GM19023 (cell line): ENCODE measurements around the gene METTL2B.
A peak's percentile ranks its signal among the peaks of the same experiment; 100 is the strongest.
"Not testable (repeated sequence)": the region's sequence is repeated elsewhere in the genome, so short reads cannot be mapped to it uniquely, and the experiment has no call there.

Experiments
- ATAC-seq: cut with Tn5 transposase; IDR thresholded peaks from one replicate; pipeline ENCODE4 v1.9.1; 2021; ENCODE audit warnings: mild to moderate bottlenecking, moderate library complexity; ENCODE audit not compliant: unreplicated experiment

Gene METTL2B

GRCh38 chr7:128523932-128524524 is 47.5 kb downstream of the METTL2B start:
- not testable (repeated sequence) for ATAC-seq

DNA sequence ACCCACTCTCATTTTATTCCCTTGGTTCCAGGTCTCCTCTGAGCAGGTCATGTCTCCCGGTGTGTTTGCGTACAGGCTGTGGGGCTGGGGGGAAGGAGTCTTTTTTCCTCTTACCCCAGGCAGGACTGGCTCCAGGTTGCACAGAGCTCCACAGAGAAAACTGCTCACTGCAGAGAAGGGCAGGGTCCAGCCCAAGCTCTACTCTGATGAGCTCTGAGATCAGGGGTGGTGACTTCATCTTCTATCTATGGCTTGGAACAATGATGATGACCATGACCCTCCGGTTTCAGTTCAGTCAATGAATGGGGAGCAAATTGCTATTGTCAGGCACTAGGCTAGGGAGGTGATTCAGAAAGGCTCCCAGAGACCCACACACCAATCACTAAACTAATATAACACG is 49.0 kb downstream of the METTL2B start:
- ATAC-seq = not testable (repeated sequence)

- ATAC-seq = not testable (repeated sequence)
Observed at GRCh38 chr7:128526062-128526466, 49.5 kb downstream of the METTL2B start.

DNA sequence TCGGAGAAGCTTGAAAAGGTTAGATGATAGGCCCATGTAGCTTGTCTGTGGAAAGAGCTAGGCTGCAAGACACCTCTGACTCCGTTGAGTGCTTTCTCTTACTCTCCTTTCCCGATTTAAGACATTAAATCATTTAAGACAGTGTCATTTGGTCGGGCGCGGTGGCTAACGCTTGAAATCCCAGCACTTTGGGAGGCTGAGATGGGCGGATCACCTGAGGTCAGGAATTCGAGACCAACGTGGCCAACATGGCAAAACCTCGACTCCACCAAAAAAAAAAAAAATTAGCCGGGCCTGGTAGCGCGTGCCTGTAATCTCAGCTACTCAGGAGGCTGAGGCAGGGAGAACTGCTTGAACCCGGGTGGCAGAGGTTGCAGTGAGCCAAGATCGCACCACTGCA is 52.6 kb downstream of the METTL2B start:
- ATAC-seq = not testable (repeated sequence)

DNA sequence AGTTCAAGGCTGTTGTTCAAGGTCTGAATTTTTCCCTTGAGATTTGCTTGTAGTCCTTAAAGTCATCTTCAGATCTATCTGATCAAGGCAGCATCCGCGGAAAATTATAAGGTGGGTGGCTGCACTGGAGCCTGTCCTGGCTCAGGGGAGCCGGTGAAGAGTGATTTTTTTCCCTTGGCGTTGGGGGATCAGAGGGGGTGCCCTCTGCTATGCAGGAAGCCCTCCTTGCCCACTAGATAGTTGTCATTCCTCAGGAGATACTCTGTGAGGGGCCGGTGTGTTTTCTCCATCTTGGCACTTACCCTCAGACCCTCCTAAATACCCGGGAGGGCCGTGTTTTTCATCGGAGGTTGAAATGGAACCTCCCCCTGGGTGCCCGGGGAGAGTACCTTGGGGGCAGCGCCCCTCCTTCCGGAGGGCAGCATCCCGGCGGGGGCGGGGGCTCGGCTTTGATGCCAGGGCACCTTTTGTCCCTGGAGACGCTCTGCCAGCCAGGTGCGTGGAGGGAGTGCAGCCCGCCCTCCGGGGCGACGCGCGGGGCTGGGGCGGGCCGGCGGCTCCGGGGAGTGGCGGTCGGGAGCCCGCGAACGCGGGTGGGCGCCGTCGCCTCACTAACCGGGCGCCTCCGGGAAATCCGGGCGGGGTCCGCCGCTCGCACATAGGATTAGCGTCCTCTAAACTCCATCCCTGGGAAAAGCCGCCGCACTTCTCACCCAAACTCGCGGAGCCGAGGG is 53.7 kb downstream of the METTL2B start:
- peak; percentile 10 for ATAC-seq

DNA sequence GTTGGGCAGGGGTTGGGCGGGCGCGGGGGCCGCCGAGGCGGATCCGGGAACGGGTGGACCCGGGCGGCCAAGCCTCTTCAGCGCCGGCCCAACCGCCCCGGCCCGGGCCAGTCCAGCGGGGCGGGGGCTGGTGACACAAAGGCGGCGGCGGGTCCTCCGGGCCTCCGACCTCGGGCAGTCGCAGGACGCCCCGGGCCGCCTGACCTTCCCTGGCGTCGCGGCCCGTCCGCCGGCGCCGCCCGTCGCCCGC is 54.2 kb downstream of the METTL2B start:
- ATAC-seq = no peak

- peak; percentile 79 for ATAC-seq
Observed at GRCh38 chr7:128531105-128531954, 54.8 kb downstream of the METTL2B start.

DNA sequence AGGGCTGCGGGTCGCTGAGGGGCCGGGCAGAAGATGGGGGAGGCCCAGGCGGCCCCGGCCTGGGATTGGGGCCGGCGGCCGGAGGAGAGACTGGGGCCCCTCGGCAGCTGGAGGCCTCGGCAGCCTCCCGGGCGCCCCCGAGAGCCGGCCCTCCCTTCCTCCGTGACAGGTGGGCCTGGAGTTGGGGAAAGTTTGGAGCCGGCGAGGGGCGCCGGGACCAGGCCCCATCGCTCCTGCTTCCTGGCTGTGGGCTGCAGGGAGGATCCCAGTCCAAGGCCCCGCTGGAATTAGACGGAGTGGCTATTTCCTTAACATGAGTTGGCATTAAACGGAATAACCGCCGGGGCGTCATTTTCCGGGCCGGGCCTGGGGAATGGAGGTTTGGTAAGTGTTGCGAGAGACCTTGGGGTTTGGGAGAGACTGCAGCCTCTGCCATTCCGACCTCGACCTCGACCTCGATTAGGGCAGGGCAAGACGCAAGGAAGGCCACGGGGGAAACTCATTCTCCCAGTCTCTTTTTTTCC is 55.5 kb downstream of the METTL2B start:
- peak; percentile 21 for ATAC-seq

GRCh38 chr7:128532956-128533355 is 56.4 kb downstream of the METTL2B start:
- not testable (repeated sequence) for ATAC-seq

DNA sequence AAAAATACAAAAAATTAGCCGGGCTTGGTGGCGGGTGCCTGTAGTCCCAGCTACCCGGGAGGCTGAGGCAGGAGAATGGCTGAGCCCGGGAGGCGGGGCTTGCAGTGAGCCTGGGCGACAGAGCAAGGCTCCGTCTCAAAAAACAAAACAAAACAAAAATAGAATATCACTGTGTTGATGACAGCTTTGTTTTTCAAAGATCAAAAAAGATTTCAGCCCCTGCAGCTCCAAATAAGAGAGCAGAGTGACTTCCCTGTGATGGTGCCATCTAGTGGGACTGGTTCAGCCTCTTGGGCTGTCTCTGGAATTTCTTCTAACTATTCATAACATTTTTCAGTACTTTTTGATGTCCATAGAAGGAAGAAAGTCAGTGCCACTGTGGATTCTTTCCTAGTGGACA is 60.9 kb downstream of the METTL2B start:
- ATAC-seq = not testable (repeated sequence)

- ATAC-seq = not testable (repeated sequence)
Observed at GRCh38 chr7:128542530-128542929, 66.0 kb downstream of the METTL2B start.

DNA sequence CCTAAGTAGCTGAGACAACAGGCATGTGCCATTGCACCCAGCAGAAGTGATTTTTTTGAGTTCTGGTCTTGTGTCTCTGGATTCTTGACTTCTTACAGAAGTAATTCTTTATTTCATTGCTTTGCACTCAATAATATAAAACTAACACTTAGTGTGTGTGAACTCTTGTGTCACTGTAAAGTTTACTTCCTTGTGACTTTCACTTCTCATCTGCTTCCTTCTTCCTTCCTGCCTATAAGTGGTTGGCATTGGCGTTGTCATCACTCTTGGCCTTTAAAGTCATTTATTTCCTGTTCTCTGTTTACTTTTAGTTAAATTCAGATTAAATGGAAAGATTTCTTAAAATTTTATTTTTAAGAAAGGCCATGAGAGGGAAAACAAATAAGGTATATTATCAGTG is 66.8 kb downstream of the METTL2B start:
- not testable (repeated sequence) for ATAC-seq

GRCh38 chr7:128546319-128546851 is 69.8 kb downstream of the METTL2B start:
- not testable (repeated sequence) for ATAC-seq

DNA sequence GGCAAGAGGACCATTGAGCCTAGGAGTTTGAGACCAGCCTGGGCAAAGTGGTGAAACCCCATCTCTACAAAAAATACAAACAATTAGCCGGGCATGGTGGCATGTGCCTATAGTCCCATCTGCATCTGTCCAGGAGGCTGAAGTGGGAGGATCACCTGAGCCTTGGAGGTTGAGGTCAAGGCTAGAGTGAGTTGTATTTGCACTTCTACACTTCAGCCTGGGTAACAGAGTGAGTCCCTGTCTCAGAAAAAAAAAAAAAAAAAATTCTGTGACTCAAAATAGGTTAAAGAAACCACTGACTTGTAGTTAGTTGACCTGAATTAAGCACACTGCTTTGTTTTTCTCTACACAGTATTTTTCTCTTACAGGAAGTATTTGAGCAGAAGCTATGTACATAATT is 74.4 kb downstream of the METTL2B start:
- no peak for ATAC-seq

GRCh38 chr7:128554394-128554793 is 77.8 kb downstream of the METTL2B start:
- ATAC-seq = not testable (repeated sequence)
